Liver (tissue), 9 donors: ENCODE data around the gene FAT2. TPM values are rescaled to one million over a fixed set of nuclear protein-coding genes. Genes with fewer than 3 reads are reported as not detected.

Source experiments
- DNase-seq: peaks from one replicate; pipeline ENCODE4 v3.0.0-alpha.2; 2017; ENCODE audit warnings: low spot score
- H3K27ac ChIP-seq, 2 donors: one replicate each; pipeline ENCODE4 v1.7.0; 2013; ENCODE audit warnings: inconsistent platforms in 2 of 2, low read length in 2 of 2, control low read depth in 1 of 2, low read depth in 1 of 2, mild to moderate bottlenecking in 1 of 2
- H3K27me3 ChIP-seq, 4 donors: one replicate each; pipeline versions ENCODE4 v1.6.1 to v1.7.0; 2013; ENCODE audit warnings: low read length in 3 of 4, inconsistent platforms in 1 of 4, mild to moderate bottlenecking in 1 of 4, moderate library complexity in 1 of 4; ENCODE audit not compliant: control insufficient read depth in 4 of 4, insufficient read depth in 4 of 4
- H3K36me3 ChIP-seq, 4 donors: one replicate each; pipeline versions ENCODE4 v1.6.1 to v1.7.0; 2013; ENCODE audit warnings: low read length in 3 of 4, mild to moderate bottlenecking in 3 of 4, low read depth in 1 of 4, moderate library complexity in 1 of 4; ENCODE audit not compliant: control insufficient read depth in 4 of 4, insufficient read depth in 3 of 4
- H3K4me1 ChIP-seq, 4 donors: one replicate each; pipeline versions ENCODE4 v1.6.1 to v1.7.0; 2013; ENCODE audit warnings: low read length in 3 of 4, mild to moderate bottlenecking in 3 of 4, moderate library complexity in 1 of 4; ENCODE audit not compliant: control insufficient read depth in 4 of 4, insufficient read depth in 4 of 4
- H3K4me3 ChIP-seq, 3 donors: one replicate each; pipeline versions ENCODE4 v1.6.1 to v1.7.0; 2013; ENCODE audit warnings: low read length in 3 of 3, control low read depth in 1 of 3, low read depth in 1 of 3, mild to moderate bottlenecking in 1 of 3
- H3K9ac ChIP-seq, 2 donors: one replicate each; pipeline ENCODE4 v1.7.0; 2013; ENCODE audit warnings: low read length in 2 of 2, mild to moderate bottlenecking in 2 of 2, moderate library complexity in 2 of 2, control low read depth in 1 of 2, low read depth in 1 of 2
- H3K9me3 ChIP-seq, 4 donors: one replicate each; pipeline versions ENCODE4 v1.6.1 to v1.7.0; 2013; ENCODE audit warnings: low read length in 3 of 4; ENCODE audit not compliant: control insufficient read depth in 4 of 4
- ATF3 ChIP-seq: IDR thresholded peaks from 2 replicates; pipeline ENCODE4 v1.6.1; 2016; ENCODE audit warnings: antibody characterized with exemption
- EGR1 ChIP-seq, 2 donors: IDR thresholded peaks; 2 replicates each; pipeline ENCODE4 v1.6.1; 2016 to 2018; ENCODE audit warnings: antibody characterized with exemption in 2 of 2, low read depth in 2 of 2
- FOXA1 ChIP-seq: IDR thresholded peaks from 2 replicates; pipeline ENCODE4 v1.6.1; 2016; ENCODE audit warnings: antibody characterized with exemption
- FOXA2 ChIP-seq: IDR thresholded peaks from 2 replicates; pipeline ENCODE4 v1.6.1; 2016; ENCODE audit warnings: antibody characterized with exemption
- GABPA ChIP-seq, 2 donors: IDR thresholded peaks in 1 of 2; conservative IDR thresholded peaks in 1 of 2; 2 replicates each; pipeline ENCODE4 v1.6.1; 2016; ENCODE audit warnings: antibody characterized with exemption in 2 of 2, mild to moderate bottlenecking in 1 of 2, moderate library complexity in 1 of 2
- HNF4A ChIP-seq, 2 donors: conservative IDR thresholded peaks; 2 replicates each; pipeline ENCODE4 v1.6.1; 2016; ENCODE audit warnings: antibody characterized with exemption in 2 of 2, mild to moderate bottlenecking in 2 of 2
- HNF4G ChIP-seq: IDR thresholded peaks from 2 replicates; pipeline ENCODE4 v1.6.1; 2016; ENCODE audit warnings: antibody characterized with exemption
- JUND ChIP-seq, 2 donors: IDR thresholded peaks; 2 replicates each; pipeline ENCODE4 v1.6.1; 2016; ENCODE audit warnings: antibody characterized with exemption in 2 of 2
- NR2F2 ChIP-seq: IDR thresholded peaks from 2 replicates; pipeline ENCODE4 v1.6.1; 2016; ENCODE audit warnings: antibody characterized with exemption
- RAD21 ChIP-seq, 2 donors: IDR thresholded peaks; 2 replicates each; pipeline ENCODE4 v1.6.1; 2016; ENCODE audit warnings: antibody characterized with exemption in 2 of 2, mild to moderate bottlenecking in 2 of 2
- RXRA ChIP-seq, 2 donors: IDR thresholded peaks; 2 replicates each; pipeline ENCODE4 v1.6.1; 2017 to 2018; ENCODE audit warnings: antibody characterized with exemption in 2 of 2, mild to moderate bottlenecking in 1 of 2
- SP1 ChIP-seq: IDR thresholded peaks from 2 replicates; pipeline ENCODE4 v1.6.1; 2018; ENCODE audit warnings: antibody characterized with exemption, mild to moderate bottlenecking
- TAF1 ChIP-seq: conservative IDR thresholded peaks from 2 replicates; pipeline ENCODE4 v1.6.1; 2016; ENCODE audit warnings: antibody characterized with exemption, mild to moderate bottlenecking
- YY1 ChIP-seq: IDR thresholded peaks from 2 replicates; pipeline ENCODE4 v1.6.1; 2016; ENCODE audit warnings: antibody characterized with exemption, mild to moderate bottlenecking
- WGBS: extraction: QIAGEN DNeasy Blood & Tissue Kit; methylation state at CpG from one replicate; pipeline ENCODE4 v1.1.7; 2013; 5-methylcytosine and 5-hydroxymethylcytosine counted together
- polyA plus RNA-seq, 2 donors: library from polyadenylated mRNA; stranded (reverse) in 1 of 2; unstranded in 1 of 2; fragments of 200-250 nt in 1 of 2; fragments of >200 nt in 1 of 2; fragmentation: Nextera tagmentation in 1 of 2; extraction: Ambion mirVana in 1 of 2; gene quantifications; one replicate each; pipeline versions ENCODE4 v1.2.1 to v1.2.3, GENCODE V29; 2013 to 2015
- total RNA-seq, 2 donors: library from RNA; depleted of rRNA; stranded (reverse); fragments of >200 nt; gene quantifications; one replicate each; pipeline ENCODE4 v1.2.3, GENCODE V29; 2014
- TF ChIP-seq, protein P1 (sequence below): IDR thresholded peaks from 2 replicates; pipeline ENCODE4 v1.6.1; 2016; ENCODE audit warnings: antibody characterized with exemption, mild to moderate bottlenecking
- TF ChIP-seq, protein P2 (sequence below): fragments of 150-350 bp; IDR thresholded peaks from 2 replicates; pipeline ENCODE4 v1.5.1; 2017; ENCODE audit warnings: improper control_type of control experiment, low read depth, low read length; ENCODE audit not compliant: missing input control
- TF ChIP-seq, protein P3 (sequence below): IDR thresholded peaks from 2 replicates; pipeline ENCODE4 v1.6.1; 2016; ENCODE audit warnings: antibody characterized with exemption
- TF ChIP-seq, protein P4 (sequence below): IDR thresholded peaks from 2 replicates; pipeline ENCODE4 v1.6.1; 2016; ENCODE audit warnings: antibody characterized with exemption
- donor health status: healthy.
- donor health status: healthy.
- donor health status: healthy.
- donor health status: healthy.
- donor health status: healthy.

The FAT2 gene
- total and polyA plus RNA-seq, 4 donors, result under 0.01 to 0.07 TPM; not detected in 2

GRCh38 chr5:151584057-151584937, 6.8 kb downstream of the FAT2 start:
- H3K27me3 ChIP-seq, result no peaks in the 10 kb centered on the region
- no peak overlapping the region for H3K27ac ChIP-seq
- no peaks in the 10 kb centered on the region for H3K36me3 ChIP-seq
- TF ChIP-seq SP1 (no peak), NR2F2 (no peak), FOXA2 (no peak), RXRA (IDR thresholded peaks at IDR 0.05) (no peak), GABPA (IDR thresholded peaks at IDR 0.05 in 1 of 2, conservative IDR thresholded peaks at IDR 0.05 in 1 of 2) (no peak), EGR1 (IDR thresholded peaks at IDR 0.05; ENCODE audit: low read depth in 2 of 2) (no peak), FOXA1 (no peak), RAD21 (IDR thresholded peaks at IDR 0.05) (no peak), ATF3 (no peak), HNF4G (no peak), HNF4A (conservative IDR thresholded peaks at IDR 0.05) (no peak), JUND (IDR thresholded peaks at IDR 0.05) (no peak), YY1 (no peak), TAF1 (no peak)
- TF ChIP-seq, protein P1, sequence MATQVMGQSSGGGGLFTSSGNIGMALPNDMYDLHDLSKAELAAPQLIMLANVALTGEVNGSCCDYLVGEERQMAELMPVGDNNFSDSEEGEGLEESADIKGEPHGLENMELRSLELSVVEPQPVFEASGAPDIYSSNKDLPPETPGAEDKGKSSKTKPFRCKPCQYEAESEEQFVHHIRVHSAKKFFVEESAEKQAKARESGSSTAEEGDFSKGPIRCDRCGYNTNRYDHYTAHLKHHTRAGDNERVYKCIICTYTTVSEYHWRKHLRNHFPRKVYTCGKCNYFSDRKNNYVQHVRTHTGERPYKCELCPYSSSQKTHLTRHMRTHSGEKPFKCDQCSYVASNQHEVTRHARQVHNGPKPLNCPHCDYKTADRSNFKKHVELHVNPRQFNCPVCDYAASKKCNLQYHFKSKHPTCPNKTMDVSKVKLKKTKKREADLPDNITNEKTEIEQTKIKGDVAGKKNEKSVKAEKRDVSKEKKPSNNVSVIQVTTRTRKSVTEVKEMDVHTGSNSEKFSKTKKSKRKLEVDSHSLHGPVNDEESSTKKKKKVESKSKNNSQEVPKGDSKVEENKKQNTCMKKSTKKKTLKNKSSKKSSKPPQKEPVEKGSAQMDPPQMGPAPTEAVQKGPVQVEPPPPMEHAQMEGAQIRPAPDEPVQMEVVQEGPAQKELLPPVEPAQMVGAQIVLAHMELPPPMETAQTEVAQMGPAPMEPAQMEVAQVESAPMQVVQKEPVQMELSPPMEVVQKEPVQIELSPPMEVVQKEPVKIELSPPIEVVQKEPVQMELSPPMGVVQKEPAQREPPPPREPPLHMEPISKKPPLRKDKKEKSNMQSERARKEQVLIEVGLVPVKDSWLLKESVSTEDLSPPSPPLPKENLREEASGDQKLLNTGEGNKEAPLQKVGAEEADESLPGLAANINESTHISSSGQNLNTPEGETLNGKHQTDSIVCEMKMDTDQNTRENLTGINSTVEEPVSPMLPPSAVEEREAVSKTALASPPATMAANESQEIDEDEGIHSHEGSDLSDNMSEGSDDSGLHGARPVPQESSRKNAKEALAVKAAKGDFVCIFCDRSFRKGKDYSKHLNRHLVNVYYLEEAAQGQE, result no peak
- TF ChIP-seq, protein P2, sequence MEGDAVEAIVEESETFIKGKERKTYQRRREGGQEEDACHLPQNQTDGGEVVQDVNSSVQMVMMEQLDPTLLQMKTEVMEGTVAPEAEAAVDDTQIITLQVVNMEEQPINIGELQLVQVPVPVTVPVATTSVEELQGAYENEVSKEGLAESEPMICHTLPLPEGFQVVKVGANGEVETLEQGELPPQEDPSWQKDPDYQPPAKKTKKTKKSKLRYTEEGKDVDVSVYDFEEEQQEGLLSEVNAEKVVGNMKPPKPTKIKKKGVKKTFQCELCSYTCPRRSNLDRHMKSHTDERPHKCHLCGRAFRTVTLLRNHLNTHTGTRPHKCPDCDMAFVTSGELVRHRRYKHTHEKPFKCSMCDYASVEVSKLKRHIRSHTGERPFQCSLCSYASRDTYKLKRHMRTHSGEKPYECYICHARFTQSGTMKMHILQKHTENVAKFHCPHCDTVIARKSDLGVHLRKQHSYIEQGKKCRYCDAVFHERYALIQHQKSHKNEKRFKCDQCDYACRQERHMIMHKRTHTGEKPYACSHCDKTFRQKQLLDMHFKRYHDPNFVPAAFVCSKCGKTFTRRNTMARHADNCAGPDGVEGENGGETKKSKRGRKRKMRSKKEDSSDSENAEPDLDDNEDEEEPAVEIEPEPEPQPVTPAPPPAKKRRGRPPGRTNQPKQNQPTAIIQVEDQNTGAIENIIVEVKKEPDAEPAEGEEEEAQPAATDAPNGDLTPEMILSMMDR, result no peak
- TF ChIP-seq, protein P3, sequence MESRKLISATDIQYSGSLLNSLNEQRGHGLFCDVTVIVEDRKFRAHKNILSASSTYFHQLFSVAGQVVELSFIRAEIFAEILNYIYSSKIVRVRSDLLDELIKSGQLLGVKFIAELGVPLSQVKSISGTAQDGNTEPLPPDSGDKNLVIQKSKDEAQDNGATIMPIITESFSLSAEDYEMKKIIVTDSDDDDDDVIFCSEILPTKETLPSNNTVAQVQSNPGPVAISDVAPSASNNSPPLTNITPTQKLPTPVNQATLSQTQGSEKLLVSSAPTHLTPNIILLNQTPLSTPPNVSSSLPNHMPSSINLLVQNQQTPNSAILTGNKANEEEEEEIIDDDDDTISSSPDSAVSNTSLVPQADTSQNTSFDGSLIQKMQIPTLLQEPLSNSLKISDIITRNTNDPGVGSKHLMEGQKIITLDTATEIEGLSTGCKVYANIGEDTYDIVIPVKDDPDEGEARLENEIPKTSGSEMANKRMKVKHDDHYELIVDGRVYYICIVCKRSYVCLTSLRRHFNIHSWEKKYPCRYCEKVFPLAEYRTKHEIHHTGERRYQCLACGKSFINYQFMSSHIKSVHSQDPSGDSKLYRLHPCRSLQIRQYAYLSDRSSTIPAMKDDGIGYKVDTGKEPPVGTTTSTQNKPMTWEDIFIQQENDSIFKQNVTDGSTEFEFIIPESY, result no peak
- TF ChIP-seq, protein P4, sequence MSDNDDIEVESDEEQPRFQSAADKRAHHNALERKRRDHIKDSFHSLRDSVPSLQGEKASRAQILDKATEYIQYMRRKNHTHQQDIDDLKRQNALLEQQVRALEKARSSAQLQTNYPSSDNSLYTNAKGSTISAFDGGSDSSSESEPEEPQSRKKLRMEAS, result no peak
- WGBS, result 86% methylated on average over 14 of the region's 14 CpGs
- H3K4me1 ChIP-seq, result no peaks in the 10 kb centered on the region
- no peak overlapping the region for H3K4me3 ChIP-seq
- no peak for DNase-seq
- no peak overlapping the region for H3K9ac ChIP-seq
- H3K9me3 ChIP-seq, result no peaks in the 10 kb centered on the region
